A549 (cell line): ENCODE measurements around the gene GLIS1. TPM values are rescaled to one million over a fixed set of nuclear protein-coding genes. Genes with fewer than 3 reads are reported as not detected.

Experiments used
- ATAC-seq, 2 experiments: fragments of 200-7000 bp in 1 of 2; fragments of >200 bp in 1 of 2; cut with Nextera tagmentation in 1 of 2; cut with Tn5 transposase in 1 of 2; 3 replicates each; pipeline versions ENCODE4 v1.8.0 to v1.9.1; 2018 to 2020; ENCODE audit warnings: mild to moderate bottlenecking in 1 of 2, moderate library complexity in 1 of 2
- CTCF ChIA-PET: fragments of 300-600 bp; sonication (Branson Sonifier 250); formaldehyde crosslinking; extraction: SDS; loops from one replicate; lab custom pipeline; 2021; ENCODE audit warnings: antibody characterized with exemption, inconsistent platforms; lab: Yijun Ruan, JAX
- POLR2A ChIA-PET: fragments of 350-600 bp; formaldehyde crosslinking; extraction: SDS; loops from one replicate; lab custom pipeline; 2021; ENCODE audit warnings: antibody characterized with exemption, inconsistent platforms; lab: Yijun Ruan, JAX
- DNase-seq, 2 experiments: peaks; one replicate each; pipeline versions ENCODE4 v3.0.0 to v3.0.0-alpha.2; 2011 to 2016; ENCODE audit warnings: low read depth in 1 of 2, low spot score in 1 of 2
- FAIRE-seq: peaks from 2 replicates; lab custom pipeline; 2011; peaks lifted over from hg19 to GRCh38; lab: Jason Lieb, UNC
- H3K27ac ChIP-seq, 2 experiments: fragments of >200 bp; sonication (Bioruptor Twin); formaldehyde crosslinking; 3 replicates each; pipeline ENCODE4 v1.5.1; 2016 to 2017
- H3K4me1 ChIP-seq: fragments of >200 bp; sonication (Bioruptor Twin); formaldehyde crosslinking; 3 replicates; pipeline ENCODE4 v1.6.1; 2016
- H3K4me2 ChIP-seq: fragments of >200 bp; sonication (Bioruptor Twin); formaldehyde crosslinking; 3 replicates; pipeline ENCODE4 v1.6.1; 2016
- H3K4me3 ChIP-seq: fragments of >200 bp; sonication (Bioruptor Twin); formaldehyde crosslinking; 3 replicates; pipeline ENCODE4 v1.5.1; 2016
- H3K9me3 ChIP-seq: fragments of >200 bp; sonication (Bioruptor Twin); formaldehyde crosslinking; 3 replicates; pipeline ENCODE4 v1.6.1; 2016
- BHLHE40 ChIP-seq: IDR thresholded peaks from 2 replicates; pipeline ENCODE4 v1.6.1; 2012; ENCODE audit warnings: low read depth, low read length, inconsistent platforms
- CBX2 ChIP-seq: fragments of 200-600 bp; sonication (generic); IDR thresholded peaks from 2 replicates; pipeline ENCODE4 v1.6.1; 2016; ENCODE audit warnings: low read depth, mild to moderate bottlenecking, borderline replicate concordance
- EHMT2 ChIP-seq: fragments of 200-600 bp; sonication (generic); IDR thresholded peaks from 2 replicates; pipeline ENCODE4 v1.6.1; 2016; ENCODE audit warnings: antibody characterized with exemption, low read depth, mild to moderate bottlenecking, moderate library complexity
- EP300 ChIP-seq, 2 experiments: fragments of >200 bp; sonication (Bioruptor Twin); formaldehyde crosslinking; IDR thresholded peaks; 2 replicates in 1 of 2; 3 replicates in 1 of 2; pipeline ENCODE4 v1.6.1; 2016 to 2017
- ESRRA ChIP-seq: fragments of 150-350 bp; IDR thresholded peaks from 2 replicates; pipeline ENCODE4 v1.6.1; 2014; ENCODE audit warnings: mild to moderate bottlenecking, low read length, borderline replicate concordance
- FOXS1 ChIP-seq: fragments of 250-450 bp; sonication (Bioruptor Pico); IDR thresholded peaks from 2 replicates; pipeline ENCODE4 v1.5.0; 2020; ENCODE audit warnings: mild to moderate bottlenecking, moderate library complexity
- JUN ChIP-seq, 2 experiments: fragments of >200 bp; sonication (Bioruptor Twin); formaldehyde crosslinking; IDR thresholded peaks; 2 replicates in 1 of 2; 3 replicates in 1 of 2; pipeline ENCODE4 v1.6.1; 2016 to 2017
- KDM1A ChIP-seq: fragments of 200-600 bp; sonication (generic); IDR thresholded peaks from 2 replicates; pipeline ENCODE4 v1.6.1; 2016; ENCODE audit warnings: low read depth, mild to moderate bottlenecking
- MAFK ChIP-seq: fragments of 450-650 bp; IDR thresholded peaks from 2 replicates; pipeline ENCODE4 v1.6.1; 2014; ENCODE audit not compliant: partially characterized antibody
- POLR2A ChIP-seq: IDR thresholded peaks from 2 replicates; pipeline ENCODE4 v1.6.1; 2012; ENCODE audit warnings: mild to moderate bottlenecking, low read length
- POLR2AphosphoS2 ChIP-seq: conservative IDR thresholded peaks from 2 replicates; pipeline ENCODE4 v1.6.1; 2012; ENCODE audit warnings: low read length, improper control_type of control experiment, inconsistent platforms
- RARB ChIP-seq: fragments of 250-450 bp; sonication (Bioruptor Pico); IDR thresholded peaks from 2 replicates; pipeline ENCODE4 v1.8.0; 2021; ENCODE audit warnings: mild to moderate bottlenecking, moderate library complexity
- RCOR1 ChIP-seq: fragments of 150-350 bp; IDR thresholded peaks from 2 replicates; pipeline ENCODE4 v1.6.1; 2014; ENCODE audit warnings: antibody characterized with exemption, low read length, low read depth
- ZC3H11A ChIP-seq: fragments of 450-650 bp; IDR thresholded peaks from 2 replicates; pipeline ENCODE4 v1.6.1; 2014; ENCODE audit warnings: antibody characterized with exemption, mild to moderate bottlenecking
- WGBS: methylation state at CpG from one replicate; pipeline ENCODE4 v1.1.6; 2017; ENCODE audit errors: missing lambda C conversion rate; 5-methylcytosine and 5-hydroxymethylcytosine counted together
- polyA plus RNA-seq, 4 experiments: library from polyadenylated mRNA; depleted of rRNA in 3 of 4; stranded (reverse); fragments of >200 nt; fragmentation: RNase III in 1 of 4; extraction: RNeasy Plus Mini Kit Qiagen cat#74134 plus additional on column Dnase treatment in 1 of 4; gene quantifications; 2 replicates in 3 of 4; 3 replicates in 1 of 4; pipeline ENCODE4 v1.2.3, GENCODE V29; 2011 to 2017
- TF ChIP-seq, protein P1 (sequence below): fragments of 200-600 bp; sonication (generic); IDR thresholded peaks from 2 replicates; pipeline ENCODE4 v1.6.1; 2016; ENCODE audit warnings: antibody characterized with exemption, mild to moderate bottlenecking, moderate library complexity
- TF ChIP-seq, protein P2 (sequence below): fragments of 250-450 bp; sonication (Bioruptor Pico); IDR thresholded peaks from 2 replicates; pipeline ENCODE4 v1.5.0; 2020; ENCODE audit warnings: low read depth, mild to moderate bottlenecking, moderate library complexity
- TF ChIP-seq, protein P3 (sequence below): fragments of 450-650 bp; IDR thresholded peaks from 2 replicates; pipeline ENCODE4 v1.6.1; 2014; ENCODE audit warnings: antibody characterized with exemption
- TF ChIP-seq, protein P4 (sequence below): fragments of >200 bp; sonication (Bioruptor Twin); formaldehyde crosslinking; IDR thresholded peaks from 3 replicates; pipeline ENCODE4 v1.5.1; 2016
- TF ChIP-seq, protein P5 (sequence below): fragments of 150-350 bp; IDR thresholded peaks from 2 replicates; pipeline ENCODE4 v1.6.1; 2014; ENCODE audit warnings: low read depth, mild to moderate bottlenecking, low read length

Gene GLIS1
- polyA plus RNA-seq, 2 of the 4 experiments (the other 2 are of a cell fraction): 0.04 TPM; not detected in 1

DNA sequence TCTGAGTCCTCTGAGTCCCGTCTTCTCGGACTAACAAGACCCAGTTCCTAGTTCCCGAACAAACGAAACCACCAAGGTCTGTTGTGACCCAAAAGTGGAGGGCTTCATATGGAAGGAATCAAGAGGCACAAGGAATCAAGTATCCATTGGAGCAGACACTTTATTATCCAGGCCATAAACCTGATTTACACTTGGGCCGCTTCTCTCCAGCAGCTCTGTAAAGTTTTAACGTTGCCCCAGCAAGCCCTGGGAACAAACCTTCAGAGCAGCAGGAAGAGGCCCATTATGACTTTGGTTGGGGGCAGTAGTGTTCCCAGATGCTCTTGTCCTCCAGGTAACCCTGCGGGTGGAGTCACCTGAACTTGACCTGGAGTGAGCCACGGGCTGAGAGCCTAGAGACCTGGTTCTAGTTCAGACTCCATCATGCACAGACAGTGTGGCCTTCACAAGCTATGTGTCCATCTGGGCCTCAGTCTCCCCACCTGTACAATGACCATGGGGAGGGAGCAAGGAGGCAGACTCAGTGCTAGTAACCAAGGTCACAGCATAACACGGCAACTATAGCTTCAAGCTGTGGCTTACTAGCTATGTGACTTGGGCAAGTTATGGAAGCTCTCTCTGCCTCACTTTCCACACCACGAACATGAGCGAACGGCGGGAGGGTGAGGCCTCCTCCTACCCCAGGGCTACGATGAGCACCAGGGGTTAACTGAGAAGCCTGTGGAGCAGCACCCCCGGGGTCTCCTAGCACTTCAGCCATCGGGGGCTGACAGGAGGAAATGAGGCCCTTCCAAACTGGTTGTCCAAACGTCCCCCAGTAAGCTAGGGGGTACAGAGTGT lies 95.7 kb downstream of the GLIS1 start:
- no peak overlapping the region for H3K4me3 ChIP-seq
- ATAC-seq (no peak), DNase-seq (no peak), FAIRE-seq (no peak)
- TF ChIP-seq ESRRA: no peak
- TF ChIP-seq, protein P1, sequence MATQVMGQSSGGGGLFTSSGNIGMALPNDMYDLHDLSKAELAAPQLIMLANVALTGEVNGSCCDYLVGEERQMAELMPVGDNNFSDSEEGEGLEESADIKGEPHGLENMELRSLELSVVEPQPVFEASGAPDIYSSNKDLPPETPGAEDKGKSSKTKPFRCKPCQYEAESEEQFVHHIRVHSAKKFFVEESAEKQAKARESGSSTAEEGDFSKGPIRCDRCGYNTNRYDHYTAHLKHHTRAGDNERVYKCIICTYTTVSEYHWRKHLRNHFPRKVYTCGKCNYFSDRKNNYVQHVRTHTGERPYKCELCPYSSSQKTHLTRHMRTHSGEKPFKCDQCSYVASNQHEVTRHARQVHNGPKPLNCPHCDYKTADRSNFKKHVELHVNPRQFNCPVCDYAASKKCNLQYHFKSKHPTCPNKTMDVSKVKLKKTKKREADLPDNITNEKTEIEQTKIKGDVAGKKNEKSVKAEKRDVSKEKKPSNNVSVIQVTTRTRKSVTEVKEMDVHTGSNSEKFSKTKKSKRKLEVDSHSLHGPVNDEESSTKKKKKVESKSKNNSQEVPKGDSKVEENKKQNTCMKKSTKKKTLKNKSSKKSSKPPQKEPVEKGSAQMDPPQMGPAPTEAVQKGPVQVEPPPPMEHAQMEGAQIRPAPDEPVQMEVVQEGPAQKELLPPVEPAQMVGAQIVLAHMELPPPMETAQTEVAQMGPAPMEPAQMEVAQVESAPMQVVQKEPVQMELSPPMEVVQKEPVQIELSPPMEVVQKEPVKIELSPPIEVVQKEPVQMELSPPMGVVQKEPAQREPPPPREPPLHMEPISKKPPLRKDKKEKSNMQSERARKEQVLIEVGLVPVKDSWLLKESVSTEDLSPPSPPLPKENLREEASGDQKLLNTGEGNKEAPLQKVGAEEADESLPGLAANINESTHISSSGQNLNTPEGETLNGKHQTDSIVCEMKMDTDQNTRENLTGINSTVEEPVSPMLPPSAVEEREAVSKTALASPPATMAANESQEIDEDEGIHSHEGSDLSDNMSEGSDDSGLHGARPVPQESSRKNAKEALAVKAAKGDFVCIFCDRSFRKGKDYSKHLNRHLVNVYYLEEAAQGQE: no peak
- TF ChIP-seq KDM1A: no peak
- no peak for TF ChIP-seq EHMT2
- no peak for TF ChIP-seq RARB (CRISPR knock-in tag)
- no peak for TF ChIP-seq JUN (IDR thresholded peaks at IDR 0.05)
- TF ChIP-seq RCOR1: no peak
- TF ChIP-seq MAFK: no peak
- no peak for TF ChIP-seq POLR2AphosphoS2
- TF ChIP-seq, protein P2, sequence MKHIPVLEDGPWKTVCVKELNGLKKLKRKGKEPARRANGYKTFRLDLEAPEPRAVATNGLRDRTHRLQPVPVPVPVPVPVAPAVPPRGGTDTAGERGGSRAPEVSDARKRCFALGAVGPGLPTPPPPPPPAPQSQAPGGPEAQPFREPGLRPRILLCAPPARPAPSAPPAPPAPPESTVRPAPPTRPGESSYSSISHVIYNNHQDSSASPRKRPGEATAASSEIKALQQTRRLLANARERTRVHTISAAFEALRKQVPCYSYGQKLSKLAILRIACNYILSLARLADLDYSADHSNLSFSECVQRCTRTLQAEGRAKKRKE (CRISPR knock-in tag): no peak
- no peak for TF ChIP-seq EP300 (IDR thresholded peaks at IDR 0.05)
- no peak for TF ChIP-seq POLR2A
- TF ChIP-seq, protein P3, sequence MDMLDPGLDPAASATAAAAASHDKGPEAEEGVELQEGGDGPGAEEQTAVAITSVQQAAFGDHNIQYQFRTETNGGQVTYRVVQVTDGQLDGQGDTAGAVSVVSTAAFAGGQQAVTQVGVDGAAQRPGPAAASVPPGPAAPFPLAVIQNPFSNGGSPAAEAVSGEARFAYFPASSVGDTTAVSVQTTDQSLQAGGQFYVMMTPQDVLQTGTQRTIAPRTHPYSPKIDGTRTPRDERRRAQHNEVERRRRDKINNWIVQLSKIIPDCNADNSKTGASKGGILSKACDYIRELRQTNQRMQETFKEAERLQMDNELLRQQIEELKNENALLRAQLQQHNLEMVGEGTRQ: no peak
- no peak for TF ChIP-seq FOXS1
- TF ChIP-seq CBX2: no peak
- no peak for TF ChIP-seq ZC3H11A
- no peak for TF ChIP-seq BHLHE40
- TF ChIP-seq, protein P4, sequence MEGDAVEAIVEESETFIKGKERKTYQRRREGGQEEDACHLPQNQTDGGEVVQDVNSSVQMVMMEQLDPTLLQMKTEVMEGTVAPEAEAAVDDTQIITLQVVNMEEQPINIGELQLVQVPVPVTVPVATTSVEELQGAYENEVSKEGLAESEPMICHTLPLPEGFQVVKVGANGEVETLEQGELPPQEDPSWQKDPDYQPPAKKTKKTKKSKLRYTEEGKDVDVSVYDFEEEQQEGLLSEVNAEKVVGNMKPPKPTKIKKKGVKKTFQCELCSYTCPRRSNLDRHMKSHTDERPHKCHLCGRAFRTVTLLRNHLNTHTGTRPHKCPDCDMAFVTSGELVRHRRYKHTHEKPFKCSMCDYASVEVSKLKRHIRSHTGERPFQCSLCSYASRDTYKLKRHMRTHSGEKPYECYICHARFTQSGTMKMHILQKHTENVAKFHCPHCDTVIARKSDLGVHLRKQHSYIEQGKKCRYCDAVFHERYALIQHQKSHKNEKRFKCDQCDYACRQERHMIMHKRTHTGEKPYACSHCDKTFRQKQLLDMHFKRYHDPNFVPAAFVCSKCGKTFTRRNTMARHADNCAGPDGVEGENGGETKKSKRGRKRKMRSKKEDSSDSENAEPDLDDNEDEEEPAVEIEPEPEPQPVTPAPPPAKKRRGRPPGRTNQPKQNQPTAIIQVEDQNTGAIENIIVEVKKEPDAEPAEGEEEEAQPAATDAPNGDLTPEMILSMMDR: no peak
- TF ChIP-seq, protein P5, sequence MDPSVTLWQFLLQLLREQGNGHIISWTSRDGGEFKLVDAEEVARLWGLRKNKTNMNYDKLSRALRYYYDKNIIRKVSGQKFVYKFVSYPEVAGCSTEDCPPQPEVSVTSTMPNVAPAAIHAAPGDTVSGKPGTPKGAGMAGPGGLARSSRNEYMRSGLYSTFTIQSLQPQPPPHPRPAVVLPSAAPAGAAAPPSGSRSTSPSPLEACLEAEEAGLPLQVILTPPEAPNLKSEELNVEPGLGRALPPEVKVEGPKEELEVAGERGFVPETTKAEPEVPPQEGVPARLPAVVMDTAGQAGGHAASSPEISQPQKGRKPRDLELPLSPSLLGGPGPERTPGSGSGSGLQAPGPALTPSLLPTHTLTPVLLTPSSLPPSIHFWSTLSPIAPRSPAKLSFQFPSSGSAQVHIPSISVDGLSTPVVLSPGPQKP: no peak
- no peaks in the 10 kb centered on the region for H3K9me3 ChIP-seq
- ChIA-PET POLR2A (no interaction called here), CTCF (interaction anchor here (1.2 to 2.1 kb wide), 2 partner anchors 9 to 17 kb away, joined by 3 to 5 read pairs; no protein-coding TSS in a partner anchor)
- no peak overlapping the region for H3K27ac ChIP-seq
- WGBS: 67% methylated on average over 14 of the region's 17 CpGs
- H3K4me2 ChIP-seq: no peak overlapping the region
- H3K4me1 ChIP-seq: no peaks in the 10 kb centered on the region
